Testis (tissue), 3 donors: Measurements from ENCODE around the gene FAM24A. TPM values are rescaled to one million over a fixed set of nuclear protein-coding genes. Genes with fewer than 3 reads are reported as not detected.

Source experiments
- DNase-seq: peaks from one replicate; pipeline ENCODE4 v3.0.0-alpha.2; 2019
- H3K27ac ChIP-seq, 2 donors: fragments of 200-600 bp; sonication (generic); one replicate each; pipeline ENCODE4 v1.5.1; 2019
- H3K27me3 ChIP-seq: fragments of 200-600 bp; sonication (generic); one replicate; pipeline ENCODE4 v1.5.1; 2019
- H3K36me3 ChIP-seq: fragments of 200-600 bp; sonication (generic); one replicate; pipeline ENCODE4 v1.5.1; 2017; ENCODE audit warnings: low read depth; ENCODE audit errors: missing control alignments
- H3K4me1 ChIP-seq: fragments of 200-600 bp; sonication (generic); one replicate; pipeline ENCODE4 v1.5.1; 2019
- H3K4me3 ChIP-seq, 2 donors: fragments of 200-600 bp; sonication (generic); one replicate each; pipeline ENCODE4 v1.5.1; 2017 to 2019
- H3K9me3 ChIP-seq: fragments of 200-600 bp; sonication (generic); one replicate; pipeline ENCODE4 v1.5.1; 2017
- POLR2A ChIP-seq: fragments of 450-650 bp; IDR thresholded peaks from one replicate; pipeline ENCODE4 v1.6.1; 2017; ENCODE audit warnings: antibody characterized with exemption, mild to moderate bottlenecking, moderate library complexity
- WGBS, 2 donors: methylation state at CpG; one replicate each; pipeline ENCODE4 v1.1.5; 2018; 5-methylcytosine and 5-hydroxymethylcytosine counted together
- intact Hi-C: fragments of 100-400 bp; cut with DNase I; formaldehyde crosslinking; loops from one replicate; pipeline ENCODE4 v1.15.1; 2023; ENCODE audit warnings: low total_unique reads
- polyA plus RNA-seq: library from polyadenylated mRNA; stranded (reverse); fragments of 350-450 nt; fragmentation: Illumina TruSeq; extraction: RNeasy Lipid Tissue Mini Kit (QIAGEN cat#74804); gene quantifications from one replicate; pipeline ENCODE4 v1.2.3, GENCODE V29; 2014; ENCODE audit warnings: low read depth, low replicate concordance; ENCODE audit not compliant: insufficient read depth
- total RNA-seq, 2 donors: library from RNA; depleted of rRNA; stranded (reverse); fragments of >200 nt; gene quantifications; one replicate each; pipeline ENCODE4 v1.2.3, GENCODE V29; 2016

The FAM24A gene
- total and polyA plus RNA-seq, 3 donors from 2014 or later: 6.1 to 27.2 (median 7.6) TPM

- Histone ChIP-seq H3K9me3 (no peaks in the 10 kb centered on the region), H3K4me1 (no peaks in the 10 kb centered on the region), H3K36me3 (no peaks in the 10 kb centered on the region), H3K27ac (no peak overlapping the region), H3K4me3 (no peak overlapping the region), H3K27me3 (no peaks in the 10 kb centered on the region)
- no peak for DNase-seq
- 69% methylated on average over 3 of the region's 3 CpGs for WGBS, 2 donors
- intact Hi-C loops: no loop called here
- TF ChIP-seq POLR2A: no peak
Measured at GRCh38 chr10:122962405-122962804, 52.0 kb downstream of the FAM24A start.

Other genes starting within 250 kb of the FAM24A start
- 10 to 100 TPM in 1 of 2 donors, 1 to 10 TPM in 1; 7.9 to 11.9 TPM for gene C10orf120, start 210.8 kb upstream of the FAM24A start, total RNA-seq
- gene C10orf120, start 210.8 kb upstream of the FAM24A start, polyA plus RNA-seq: 36.6 TPM
- 1 to 10 TPM; 1.5 to 2.0 TPM for gene CUZD1, start 64.8 kb upstream of the FAM24A start, total RNA-seq
- gene CUZD1, start 64.8 kb upstream of the FAM24A start, polyA plus RNA-seq: 1.9 TPM
- gene FAM24B, start 31.0 kb upstream of the FAM24A start, total RNA-seq: 10 to 100 TPM; 12.6 to 18.3 TPM
- 12.1 TPM for gene FAM24B, start 31.0 kb upstream of the FAM24A start, polyA plus RNA-seq
- 10 to 100 TPM; 18.5 to 20.6 TPM for gene C10orf88, start 43.6 kb downstream of the FAM24A start, total RNA-seq
- 50.8 TPM for gene C10orf88, start 43.6 kb downstream of the FAM24A start, polyA plus RNA-seq
- 10 to 100 TPM; 12.1 to 19.1 TPM for gene PSTK, start 69.8 kb downstream of the FAM24A start, total RNA-seq
- 15.7 TPM for gene PSTK, start 69.8 kb downstream of the FAM24A start, polyA plus RNA-seq
- 10 to 100 TPM; 18.8 to 21.4 TPM for gene IKZF5, start 98.2 kb downstream of the FAM24A start, total RNA-seq
- 21.4 TPM for gene IKZF5, start 98.2 kb downstream of the FAM24A start, polyA plus RNA-seq
- gene ACADSB, start 98.4 kb downstream of the FAM24A start, total RNA-seq: 10 to 100 TPM; 17.3 to 19.1 TPM
- 19.3 TPM for gene ACADSB, start 98.4 kb downstream of the FAM24A start, polyA plus RNA-seq
- gene HMX3, start 225.4 kb downstream of the FAM24A start, total RNA-seq: under 1 TPM; 0.25 to 0.55 TPM
- not detected for gene HMX3, start 225.4 kb downstream of the FAM24A start, polyA plus RNA-seq
- under 1 TPM; 0.19 to 0.47 TPM for gene HMX2, start 237.5 kb downstream of the FAM24A start, total RNA-seq
- gene HMX2, start 237.5 kb downstream of the FAM24A start, polyA plus RNA-seq: not detected
- gene BUB3, start 243.8 kb downstream of the FAM24A start, total RNA-seq: 10 to 100 TPM; 78.7 to 96.0 TPM
- 148 TPM for gene BUB3, start 243.8 kb downstream of the FAM24A start, polyA plus RNA-seq